Tongue (tissue), 2 donors: ENCODE results near the gene PHOX2A. TPM values are rescaled to one million over a fixed set of nuclear protein-coding genes. Genes with fewer than 3 reads are reported as not detected.
"Not testable (repeated sequence)": the region's sequence is repeated elsewhere in the genome, so short reads cannot be mapped to it uniquely, and the experiment has no call there.

ENCODE experiments used
- DNase-seq: peaks from one replicate; pipeline ENCODE4 v3.0.0-alpha.2; 2015
- total RNA-seq: library from RNA; depleted of rRNA; stranded (reverse); fragments of >200 nt; gene quantifications from one replicate; pipeline ENCODE4 v1.2.3, GENCODE V29; 2014

Gene PHOX2A
- not detected for total RNA-seq

GRCh38 chr11:72244060-72244360, at the start of gene PHOX2A:
Gene PHOX2A (minus strand): TSS chr11:72244176. CDS start chr11:72244004, 172 bp downstream.
- no peak for DNase-seq

GRCh38 chr11:72293391-72293790, 49.4 kb upstream of the PHOX2A start:
- DNase-seq: no peak

DNA sequence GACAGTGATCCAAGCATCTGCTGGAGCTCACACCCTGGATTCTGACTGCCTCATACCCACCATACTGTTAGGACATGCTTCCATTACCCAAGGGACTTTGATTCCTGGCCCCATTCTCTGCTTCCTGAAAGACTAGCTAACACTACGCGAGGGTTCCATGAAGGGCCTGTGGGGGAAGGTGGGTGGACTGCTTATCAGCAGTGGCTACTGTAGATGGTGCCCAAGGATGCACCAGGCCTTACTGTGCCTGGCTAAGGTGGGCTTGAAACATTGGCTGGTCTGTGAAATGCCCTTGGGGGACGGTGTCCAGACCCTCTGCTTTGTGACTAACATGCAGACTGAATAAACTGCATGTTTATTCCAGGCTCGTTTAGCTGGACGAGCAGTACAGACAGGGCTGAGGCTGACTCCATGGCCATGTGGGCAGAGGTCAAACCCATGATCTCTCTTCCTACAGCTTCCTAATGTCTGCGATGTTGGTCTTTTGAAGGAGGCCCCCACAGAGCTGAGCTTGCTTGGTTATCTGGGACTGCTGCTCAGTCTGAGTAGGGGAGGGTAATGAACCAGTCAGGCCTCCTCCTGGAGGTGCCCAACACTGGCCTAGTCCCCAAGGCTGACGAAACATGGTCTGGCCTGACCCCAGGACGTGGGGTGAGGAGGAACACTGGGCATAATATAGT, 48.3 kb upstream of the PHOX2A start:
- no peak for DNase-seq

DNA sequence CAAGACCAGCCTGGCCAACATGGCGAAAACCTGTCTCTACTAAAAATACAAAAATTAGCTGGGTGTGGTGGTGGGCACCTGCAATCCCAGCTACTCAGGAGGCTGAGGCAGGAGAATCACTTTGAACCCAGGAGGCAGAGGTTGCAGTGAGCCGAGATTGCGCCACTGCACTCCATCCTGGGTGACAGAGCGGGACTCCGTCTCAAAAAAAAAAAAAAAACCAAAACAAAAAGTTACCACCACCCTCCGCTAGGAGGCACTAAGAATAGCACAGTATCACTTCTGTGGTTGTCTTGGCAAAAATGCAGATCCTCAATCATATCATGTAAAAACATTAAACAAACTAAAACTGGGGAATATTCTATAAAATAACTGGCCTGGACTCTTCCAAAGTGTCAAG, 46.8 kb upstream of the PHOX2A start:
- not testable (repeated sequence) for DNase-seq

DNA sequence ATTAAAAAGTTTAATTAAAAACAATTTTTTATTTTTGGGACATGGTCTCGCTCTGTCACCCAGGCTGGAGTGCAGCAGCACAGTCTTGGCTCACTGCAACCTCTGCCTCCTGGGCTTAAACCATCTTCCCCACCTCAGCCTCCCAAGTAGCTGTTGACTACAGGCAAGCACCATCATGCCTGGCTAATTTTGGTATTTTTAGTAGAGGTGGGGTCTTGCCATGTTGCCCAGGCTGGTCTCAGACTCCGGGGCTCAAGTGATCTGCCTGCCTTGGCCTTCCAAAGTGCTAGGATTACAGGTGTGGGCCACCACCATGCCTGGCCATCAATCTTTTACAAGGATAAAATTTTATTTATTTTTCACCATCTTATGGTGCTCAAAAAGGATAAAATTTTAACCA, 43.3 kb upstream of the PHOX2A start:
- no peak for DNase-seq

- no peak for DNase-seq
These were observed 40.0 kb upstream of the PHOX2A start for GRCh38 chr11:72283947-72284346.

GRCh38 chr11:72280726-72281315, 36.8 kb upstream of the PHOX2A start:
- DNase-seq: no peak

- no peak for DNase-seq
These were observed 36.1 kb upstream of the PHOX2A start for GRCh38 chr11:72280037-72280436.

GRCh38 chr11:72278905-72279304, 34.9 kb upstream of the PHOX2A start:
- no peak for DNase-seq

GRCh38 chr11:72274435-72274834, 30.5 kb upstream of the PHOX2A start:
- no peak for DNase-seq

GRCh38 chr11:72271980-72272379, 28.0 kb upstream of the PHOX2A start:
- no peak for DNase-seq

GRCh38 chr11:72267956-72268617, 24.1 kb upstream of the PHOX2A start:
- no peak for DNase-seq

DNA sequence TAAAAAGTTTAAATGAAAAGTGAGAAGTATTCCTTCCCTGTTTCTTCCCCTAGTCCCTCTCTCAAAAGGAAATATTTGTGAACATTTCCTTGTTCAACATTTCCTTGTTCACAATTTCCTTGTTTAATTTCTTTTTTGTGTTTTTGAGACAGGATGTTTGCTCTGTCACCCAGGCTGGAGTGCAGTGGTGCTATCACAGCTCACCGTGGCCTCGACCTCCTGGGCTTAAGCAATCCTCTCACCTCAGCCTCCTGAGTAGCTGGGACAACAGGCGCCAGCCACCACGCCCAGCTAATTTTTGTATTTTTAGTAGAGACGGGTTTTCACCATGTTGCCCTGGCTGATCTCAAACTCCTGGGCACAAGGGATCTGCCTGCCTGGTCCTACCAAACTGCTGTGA, 23.0 kb upstream of the PHOX2A start:
- not testable (repeated sequence) for DNase-seq

- DNase-seq: no peak
These were observed 22.0 kb upstream of the PHOX2A start for GRCh38 chr11:72265951-72266350.

GRCh38 chr11:72263361-72263760, 19.4 kb upstream of the PHOX2A start:
- no peak for DNase-seq

DNA sequence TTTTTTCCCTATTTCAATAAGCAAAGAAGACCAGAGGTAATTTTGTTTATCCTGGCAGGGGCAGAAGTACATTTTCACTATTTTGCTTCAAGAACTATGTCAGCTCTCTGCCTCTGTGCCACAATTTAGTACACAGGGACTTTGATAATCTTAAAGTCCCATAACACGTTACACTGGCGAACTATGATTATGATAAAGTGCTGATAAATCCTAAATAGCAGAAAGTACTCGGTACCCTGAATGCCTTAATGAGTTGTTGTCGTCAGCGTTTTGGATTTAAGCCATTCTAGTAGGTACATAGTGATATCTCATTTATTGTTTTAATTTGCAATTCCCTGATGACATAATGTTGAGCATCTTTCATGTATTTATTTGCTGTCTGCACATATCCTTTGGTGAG, 16.6 kb upstream of the PHOX2A start:
- no peak for DNase-seq

DNA sequence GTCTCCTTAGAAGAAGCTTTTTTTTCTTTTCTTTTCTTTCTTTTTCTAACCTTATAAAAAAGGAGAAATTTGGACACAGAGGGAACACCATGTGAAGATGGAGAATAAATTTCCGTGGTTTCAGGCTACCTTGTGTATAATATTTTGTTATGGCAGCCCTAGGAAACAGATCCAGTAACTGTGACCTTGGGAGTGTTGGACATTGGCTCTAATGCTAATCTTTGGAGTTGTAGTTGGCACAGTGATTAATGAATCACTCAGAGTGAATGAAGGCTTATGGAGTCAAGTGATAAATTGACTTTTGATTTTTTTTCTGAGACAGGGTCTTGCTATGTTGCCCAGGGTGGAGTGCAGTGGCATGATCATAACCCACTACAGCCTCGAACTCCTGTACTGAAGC, 15.5 kb upstream of the PHOX2A start:
- DNase-seq: no peak

- DNase-seq: no peak
These were observed 13.6 kb upstream of the PHOX2A start for GRCh38 chr11:72257570-72257969.

DNA sequence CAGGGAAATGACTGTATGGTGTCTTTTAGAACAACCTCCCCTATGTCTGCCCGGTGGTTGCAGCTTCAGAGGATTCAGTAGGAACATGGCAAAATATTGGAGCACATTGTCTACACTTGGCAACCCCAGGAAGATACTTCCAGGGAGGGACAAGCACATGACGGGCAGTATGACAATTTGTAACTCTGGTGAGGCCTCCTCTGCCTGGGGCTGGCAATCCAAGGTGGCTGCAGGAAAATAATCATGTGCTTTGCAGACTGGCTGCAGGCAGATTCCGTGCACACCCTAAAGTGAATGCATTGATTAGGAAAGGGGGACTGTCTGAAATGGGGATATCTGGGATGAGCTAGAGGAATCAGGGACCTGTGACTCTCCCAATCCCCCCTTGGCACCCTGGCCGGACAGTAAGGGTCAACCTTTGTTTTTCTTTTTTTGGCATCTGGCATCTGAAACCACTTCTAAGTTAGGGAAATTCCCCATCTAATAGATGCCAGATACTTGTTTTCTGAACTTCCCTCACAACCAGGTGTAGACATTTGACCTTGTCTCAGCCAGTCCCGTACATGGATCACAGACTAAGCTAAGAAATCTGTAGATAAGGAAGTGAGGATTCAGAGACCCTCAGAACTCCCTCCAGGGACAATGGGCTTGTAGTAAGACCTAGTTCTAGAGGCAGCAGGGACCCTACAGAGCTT, 10.5 kb upstream of the PHOX2A start:
- DNase-seq: no peak

GRCh38 chr11:72253392-72253791, 9.4 kb upstream of the PHOX2A start:
- no peak for DNase-seq

DNA sequence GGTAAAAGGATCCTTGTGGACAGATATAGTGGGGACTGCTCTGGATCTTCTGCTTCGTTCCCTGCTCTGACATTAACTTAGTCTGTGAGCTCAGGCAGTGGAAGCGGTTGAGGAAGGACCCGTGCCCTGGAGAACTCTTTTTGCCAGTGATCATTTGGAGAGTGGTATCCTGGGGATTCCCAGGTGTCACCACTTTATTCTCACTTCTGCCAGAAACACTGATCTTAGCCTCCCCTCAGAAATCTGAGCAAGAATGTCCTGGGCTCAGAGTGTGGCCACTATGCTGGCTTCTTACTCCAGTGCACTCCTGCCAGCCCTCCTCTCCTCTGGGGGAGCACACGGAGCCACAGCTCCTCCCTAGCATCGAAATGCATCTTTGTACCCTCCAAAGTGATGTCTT, 7.6 kb upstream of the PHOX2A start:
- no peak for DNase-seq

GRCh38 chr11:72250661-72251464, 6.9 kb upstream of the PHOX2A start:
- no peak for DNase-seq

- DNase-seq: no peak
These were observed 6.0 kb upstream of the PHOX2A start for GRCh38 chr11:72249961-72250360.
